Left lung (tissue), 10 donors: ENCODE data around the gene TCEAL9. TPM values are rescaled to one million over a fixed set of nuclear protein-coding genes. Genes with fewer than 3 reads are reported as not detected.

Experiments
- ATAC-seq: fragments of 200-7000 bp; cut with Tn5 transposase; one replicate; pipeline ENCODE4 v1.9.1; 2020; ENCODE audit warnings: moderate library complexity
- DNase-seq, 4 donors: peaks; one replicate each; pipeline ENCODE4 v3.0.0-alpha.2; 2013 to 2020
- H3K27ac ChIP-seq, 2 donors: fragments of 200-600 bp; sonication (generic) in 1 of 2; one replicate each; pipeline versions ENCODE4 v1.5.0 to v1.8.0; 2020 to 2021
- H3K27me3 ChIP-seq, 2 donors: fragments of 200-600 bp; sonication (generic) in 1 of 2; one replicate each; pipeline versions ENCODE4 v1.5.0 to v1.8.0; 2020 to 2021
- H3K36me3 ChIP-seq, 2 donors: fragments of 200-600 bp; sonication (generic) in 1 of 2; one replicate each; pipeline versions ENCODE4 v1.5.0 to v1.8.0; 2020 to 2021
- H3K4me1 ChIP-seq, 2 donors: fragments of 200-600 bp; one replicate each; pipeline ENCODE4 v1.8.0; 2021
- H3K4me3 ChIP-seq, 2 donors: fragments of 200-600 bp; sonication (generic) in 1 of 2; one replicate each; pipeline versions ENCODE4 v1.5.0 to v1.8.0; 2020 to 2021; ENCODE audit warnings: mild to moderate bottlenecking in 1 of 2
- H3K9me3 ChIP-seq, 2 donors: fragments of 200-600 bp; sonication (generic) in 1 of 2; one replicate each; pipeline versions ENCODE4 v1.5.0 to v1.8.0; 2020 to 2021
- CTCF ChIP-seq, 2 donors: fragments of 200-600 bp; sonication (generic) in 1 of 2; IDR thresholded peaks; one replicate each; pipeline versions ENCODE4 v1.5.0 to v1.8.0; 2021; ENCODE audit warnings: antibody characterized with exemption in 2 of 2
- intact Hi-C, 2 donors: fragments of 100-400 bp; cut with DNase I; formaldehyde crosslinking; loops; one replicate each; pipeline versions ENCODE4 v1.11.2 to v1.14.2; 2022
- polyA plus RNA-seq, 6 donors: library from polyadenylated mRNA; unstranded; fragments of 120-200 nt; gene quantifications; one replicate each; pipeline ENCODE4 v1.2.1, GENCODE V29; 2013; ENCODE audit not compliant: insufficient read length in 6 of 6
- total RNA-seq, 2 donors: library from RNA; stranded (reverse); fragmentation: NEBNext Ultra II Directional; extraction: Animal tissue kit (Norgen Biotek cat#: 25700); gene quantifications; one replicate each; pipeline ENCODE4 v1.2.1, GENCODE V29; 2021
- donor health status: DM: no; HTN: yes; CAD: no.
- donor health status: DM: no; HTN: no; CAD: no.

Gene TCEAL9
- total and polyA plus RNA-seq, 8 donors: 47.8 to 154 (median 137) TPM

- TF ChIP-seq CTCF (IDR thresholded peaks at IDR 0.05): no peak
- ATAC-seq: no peak
These were observed 51.5 kb downstream of the TCEAL9 start for GRCh38 chrX:103407776-103408175.

More at GRCh38 chrX:103407776-103408175, 51.5 kb downstream of the TCEAL9 start:
- no peaks in the 10 kb centered on the region for H3K4me1 ChIP-seq
- no peaks in the 10 kb centered on the region for H3K9me3 ChIP-seq
- H3K27ac ChIP-seq: no peak overlapping the region
- H3K4me3 ChIP-seq: no peak overlapping the region
- intact Hi-C loops: no loop called here
- H3K27me3 ChIP-seq: no peaks in the 10 kb centered on the region
- no peaks in the 10 kb centered on the region for H3K36me3 ChIP-seq
- DNase-seq: no peak

Other genes starting within 250 kb of the TCEAL9 start
- 10 to 100 TPM; 28.8 to 33.5 TPM for gene BEX4, start 141.4 kb upstream of the TCEAL9 start, total RNA-seq
- gene BEX4, start 141.4 kb upstream of the TCEAL9 start, polyA plus RNA-seq: 100 to 1,000 TPM in 1 of 6 donors, 10 to 100 TPM in 5; 75.8 to 102 (median 91.9) TPM
- gene TCEAL8, start 101.4 kb upstream of the TCEAL9 start, total RNA-seq: 10 to 100 TPM; 51.7 to 51.8 TPM
- 100 to 1,000 TPM; 108 to 120 (median 112) TPM for gene TCEAL8, start 101.4 kb upstream of the TCEAL9 start, polyA plus RNA-seq
- gene TCEAL5, start 79.8 kb upstream of the TCEAL9 start, total RNA-seq: not detected
- 1 to 10 TPM; 1.4 to 2.0 (median 1.7) TPM for gene TCEAL5, start 79.8 kb upstream of the TCEAL9 start, polyA plus RNA-seq
- gene BEX2, start 45.5 kb upstream of the TCEAL9 start, total RNA-seq: 10 to 100 TPM in 1 of 2 donors, 1 to 10 TPM in 1; 9.7 to 19.3 TPM
- 10 to 100 TPM; 20.5 to 38.4 (median 25.1) TPM for gene BEX2, start 45.5 kb upstream of the TCEAL9 start, polyA plus RNA-seq
- 1 to 10 TPM; 3.5 to 8.2 TPM for gene TCEAL7, start 26.3 kb upstream of the TCEAL9 start, total RNA-seq
- 10 to 100 TPM; 19.3 to 28.6 (median 23.9) TPM for gene TCEAL7, start 26.3 kb upstream of the TCEAL9 start, polyA plus RNA-seq
- 100 to 1,000 TPM in 1 of 2 donors, 10 to 100 TPM in 1; 91.0 to 155 TPM for gene BEX3, start 20.0 kb downstream of the TCEAL9 start, total RNA-seq
- gene BEX3, start 20.0 kb downstream of the TCEAL9 start, polyA plus RNA-seq: 100 to 1,000 TPM; 365 to 426 (median 375) TPM
- under 1 TPM; 0.17 to 0.21 TPM for gene RAB40A, start 163.0 kb downstream of the TCEAL9 start, total RNA-seq
- gene RAB40A, start 163.0 kb downstream of the TCEAL9 start, polyA plus RNA-seq: 1 to 10 TPM; 3.3 to 4.2 (median 3.5) TPM
- 10 to 100 TPM; 67.5 to 77.2 TPM for gene TCEAL4, start 229.0 kb downstream of the TCEAL9 start, total RNA-seq
- 100 to 1,000 TPM; 129 to 164 (median 143) TPM for gene TCEAL4, start 229.0 kb downstream of the TCEAL9 start, polyA plus RNA-seq